GM18907 (cell line): ENCODE results near the gene PRSS56.
A peak's percentile ranks its signal among the peaks of the same experiment; 100 is the strongest.

Experiments
- ATAC-seq: cut with Tn5 transposase; IDR thresholded peaks from one replicate; pipeline ENCODE4 v1.9.1; 2021; ENCODE audit warnings: mild to moderate bottlenecking, moderate library complexity; ENCODE audit not compliant: unreplicated experiment

PRSS56 gene

GRCh38 chr2:232540441-232541041, 20.4 kb downstream of the PRSS56 start:
- ATAC-seq, result no peak

DNA sequence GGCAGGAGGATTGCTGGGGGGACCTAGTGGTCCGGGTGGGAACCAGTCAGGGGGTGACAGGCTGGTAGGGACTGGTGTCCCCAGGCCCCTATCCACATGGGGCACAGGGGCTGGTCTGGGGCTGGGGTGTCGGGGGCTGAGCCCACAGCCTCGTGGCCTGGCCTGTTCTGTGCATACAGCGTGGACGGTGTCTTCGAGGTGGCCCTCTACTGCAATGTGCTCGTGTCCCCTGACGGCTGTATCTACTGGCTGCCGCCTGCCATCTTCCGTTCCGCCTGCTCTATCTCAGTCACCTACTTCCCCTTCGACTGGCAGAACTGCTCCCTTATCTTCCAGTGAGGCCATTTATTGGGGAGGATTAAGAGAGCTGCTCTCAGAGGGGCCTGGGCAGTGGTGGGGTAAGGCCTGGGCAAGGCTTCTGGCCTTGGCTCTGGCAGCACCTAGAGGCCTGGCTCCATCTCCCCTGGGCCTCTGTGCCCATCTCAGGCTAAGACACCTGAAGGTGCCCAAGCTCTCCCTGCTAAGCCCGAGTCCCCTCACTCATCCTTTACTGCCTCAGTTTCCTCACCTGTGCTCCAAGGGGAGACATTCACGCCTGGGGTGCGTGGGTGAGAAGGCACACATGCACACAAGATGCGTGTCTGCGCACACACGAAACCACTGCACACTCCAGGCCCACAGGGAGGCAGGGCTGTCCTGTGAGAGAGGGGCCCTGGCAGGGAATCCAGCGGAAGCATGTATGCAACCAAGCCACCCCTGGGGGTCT, 21.2 kb downstream of the PRSS56 start:
- ATAC-seq, result no peak

GRCh38 chr2:232541961-232542714, 21.9 kb downstream of the PRSS56 start:
- no peak for ATAC-seq

DNA sequence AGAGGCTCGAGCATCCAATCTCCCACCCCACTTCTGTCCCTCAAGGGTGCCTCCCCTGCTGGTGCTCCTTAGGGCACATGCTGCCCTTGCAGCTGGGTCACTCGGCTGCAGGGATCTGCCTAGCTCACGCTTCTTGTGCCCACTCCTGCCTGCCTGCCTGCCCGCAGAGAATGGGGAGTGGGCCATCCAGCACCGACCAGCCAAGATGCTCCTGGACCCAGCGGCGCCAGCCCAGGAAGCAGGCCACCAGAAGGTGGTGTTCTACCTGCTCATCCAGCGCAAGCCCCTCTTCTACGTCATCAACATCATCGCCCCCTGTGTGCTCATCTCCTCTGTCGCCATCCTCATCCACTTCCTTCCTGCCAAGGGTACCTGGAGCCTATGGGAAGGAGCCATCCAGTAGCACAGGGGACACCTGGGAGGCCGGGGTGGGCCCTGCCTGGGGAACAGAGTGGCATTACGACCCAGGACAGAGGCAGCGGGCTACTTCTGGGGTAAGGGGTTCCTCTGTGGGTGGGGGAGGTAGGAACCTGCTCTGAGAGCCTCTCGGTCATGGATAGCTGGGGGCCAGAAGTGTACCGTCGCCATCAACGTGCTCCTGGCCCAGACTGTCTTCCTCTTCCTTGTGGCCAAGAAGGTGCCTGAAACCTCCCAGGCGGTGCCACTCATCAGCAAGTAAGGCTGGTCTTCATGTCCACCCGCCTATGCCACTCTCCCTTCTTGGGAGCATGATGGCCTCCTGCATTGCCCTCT, 22.7 kb downstream of the PRSS56 start:
- ATAC-seq, result no peak

DNA sequence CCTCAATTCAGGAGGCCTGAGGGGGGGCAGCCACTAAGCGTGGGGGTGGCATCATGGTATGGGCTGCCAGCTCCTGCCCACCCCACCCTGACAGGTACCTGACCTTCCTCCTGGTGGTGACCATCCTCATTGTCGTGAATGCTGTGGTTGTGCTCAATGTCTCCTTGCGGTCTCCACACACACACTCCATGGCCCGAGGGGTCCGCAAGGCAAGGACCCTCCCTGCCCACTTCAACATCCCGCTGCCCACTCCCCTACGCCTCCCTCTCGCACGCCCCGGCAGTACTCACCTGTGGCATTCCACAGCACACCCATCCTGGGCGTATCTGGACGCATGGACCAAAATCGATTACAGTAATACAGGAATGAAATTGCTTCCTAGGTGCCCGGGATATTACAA, 23.3 kb downstream of the PRSS56 start:
- no peak for ATAC-seq

GRCh38 chr2:232543928-232544631, 23.9 kb downstream of the PRSS56 start:
- ATAC-seq, result no peak

DNA sequence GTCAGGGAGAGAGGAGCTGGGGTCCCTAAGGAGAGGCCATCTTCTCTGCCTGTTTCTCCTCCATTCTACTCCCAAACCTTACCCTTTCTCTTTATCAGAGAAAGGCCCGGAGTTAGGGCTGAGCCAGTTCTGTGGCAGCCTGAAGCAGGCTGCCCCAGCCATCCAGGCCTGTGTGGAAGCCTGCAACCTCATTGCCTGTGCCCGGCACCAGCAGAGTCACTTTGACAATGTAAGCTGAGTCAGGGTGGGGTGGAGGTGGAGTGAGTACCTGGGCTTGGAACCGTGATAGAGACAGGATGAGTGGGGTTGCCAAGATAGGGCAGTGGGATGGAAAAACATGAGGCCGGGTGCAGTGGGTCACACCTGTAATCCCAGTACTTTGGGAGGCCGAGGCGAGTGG, 24.5 kb downstream of the PRSS56 start:
- no peak for ATAC-seq

GRCh38 chr2:232545511-232546375, 25.6 kb downstream of the PRSS56 start:
- no peak for ATAC-seq

- no peak for ATAC-seq
Measured at GRCh38 chr2:232547991-232548390, 27.8 kb downstream of the PRSS56 start.

GRCh38 chr2:232549655-232550353, 29.6 kb downstream of the PRSS56 start:
- no peak for ATAC-seq

- peak; percentile 93 for ATAC-seq
Measured at GRCh38 chr2:232550354-232551249, 30.4 kb downstream of the PRSS56 start, which contains the start of the genes EIF4E2 and TIGD1. Gene EIF4E2, plus strand, starts transcription at chr2:232550689. Its CDS starts 36 bp downstream, at chr2:232550725. Gene TIGD1, minus strand, starts transcription at chr2:232550557. Its CDS starts 675 bp downstream, at chr2:232549882.

DNA sequence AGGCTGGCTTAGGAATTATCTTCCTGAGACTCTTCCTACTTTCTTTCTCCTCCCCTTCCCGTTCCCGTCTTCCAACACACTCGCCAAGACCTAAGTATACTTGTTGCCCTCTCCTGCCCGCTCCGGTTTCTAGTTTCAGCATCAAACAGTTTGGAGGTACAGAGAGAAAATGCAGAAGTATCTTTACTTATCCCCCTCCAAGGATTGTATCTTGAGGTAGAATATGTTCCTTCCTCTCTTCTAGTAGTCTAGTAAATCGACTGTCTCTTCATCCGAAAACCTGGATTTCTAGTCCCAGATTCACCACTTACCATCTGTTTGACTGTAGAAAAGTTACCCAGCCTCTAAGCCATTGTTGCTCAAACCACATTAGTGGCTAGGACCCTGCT, 31.1 kb downstream of the PRSS56 start:
- no peak for ATAC-seq

DNA sequence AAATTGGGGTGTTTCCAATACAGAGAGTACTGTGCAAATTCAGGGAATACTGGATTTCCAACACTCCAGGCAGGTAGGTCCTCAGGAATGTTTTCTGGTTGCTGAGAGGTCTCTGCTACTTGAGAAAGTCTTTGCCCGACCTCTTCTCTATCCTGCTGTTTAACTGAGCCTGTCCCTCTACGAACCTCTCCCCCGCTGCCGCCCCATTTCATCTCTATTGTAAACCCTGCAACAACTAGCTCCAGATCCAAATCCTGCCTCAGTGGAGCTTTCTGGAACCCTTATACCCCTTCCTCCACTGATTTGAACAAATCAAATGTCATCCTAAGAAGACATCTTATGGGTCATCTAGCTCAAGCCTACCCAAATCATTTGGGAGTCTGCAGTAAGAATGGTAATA, 31.6 kb downstream of the PRSS56 start:
- no peak for ATAC-seq

DNA sequence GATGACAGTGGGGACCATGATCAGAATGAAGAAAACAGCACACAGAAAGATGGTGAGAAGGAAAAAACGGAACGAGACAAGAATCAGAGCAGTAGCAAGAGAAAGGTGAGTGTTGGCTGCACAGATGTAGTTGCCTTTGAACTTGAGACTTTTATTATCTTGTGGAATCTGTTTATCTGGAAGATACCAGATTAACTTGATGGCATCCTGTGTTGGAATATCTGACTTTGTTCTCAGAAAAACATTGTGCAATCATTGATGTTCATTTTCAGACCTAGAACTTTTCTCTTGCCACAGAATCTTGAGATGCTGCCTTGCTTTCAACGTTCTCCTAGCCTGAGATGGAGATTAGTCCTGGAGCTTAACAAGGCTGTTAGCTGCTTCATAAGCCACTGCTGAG, 36.2 kb downstream of the PRSS56 start:
- no peak for ATAC-seq

DNA sequence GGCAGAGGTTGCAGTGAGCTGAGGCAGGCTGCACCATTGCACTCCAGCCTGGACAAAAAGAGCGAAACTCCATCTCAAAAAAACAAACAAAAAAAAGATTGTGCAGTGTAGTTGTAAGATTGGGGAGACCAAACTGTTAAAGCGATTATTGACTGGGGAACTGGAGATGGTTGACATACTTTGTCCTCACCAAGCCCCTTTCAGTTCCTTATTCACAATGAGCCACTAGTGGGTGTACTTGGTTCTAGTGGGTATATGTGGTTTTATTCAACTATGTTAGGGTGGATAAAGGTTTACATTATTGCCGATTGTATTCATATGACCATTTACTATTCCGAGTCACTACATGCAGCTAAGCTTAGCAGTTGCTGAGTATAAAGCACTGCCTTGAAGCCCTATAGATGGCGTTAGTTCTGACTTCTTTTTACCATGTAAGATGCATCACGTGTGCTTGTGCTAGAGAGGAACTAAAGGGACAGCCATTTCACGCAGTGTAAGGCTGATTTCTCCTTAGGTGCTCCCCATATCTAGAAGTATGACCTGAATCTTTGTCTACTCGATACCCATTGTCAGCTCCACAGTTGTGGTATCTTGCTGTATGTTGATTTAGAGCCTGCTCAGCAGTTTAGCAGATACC, 42.4 kb downstream of the PRSS56 start:
- no peak for ATAC-seq

- ATAC-seq, result no peak
Measured at GRCh38 chr2:232563580-232563979, 43.4 kb downstream of the PRSS56 start.

DNA sequence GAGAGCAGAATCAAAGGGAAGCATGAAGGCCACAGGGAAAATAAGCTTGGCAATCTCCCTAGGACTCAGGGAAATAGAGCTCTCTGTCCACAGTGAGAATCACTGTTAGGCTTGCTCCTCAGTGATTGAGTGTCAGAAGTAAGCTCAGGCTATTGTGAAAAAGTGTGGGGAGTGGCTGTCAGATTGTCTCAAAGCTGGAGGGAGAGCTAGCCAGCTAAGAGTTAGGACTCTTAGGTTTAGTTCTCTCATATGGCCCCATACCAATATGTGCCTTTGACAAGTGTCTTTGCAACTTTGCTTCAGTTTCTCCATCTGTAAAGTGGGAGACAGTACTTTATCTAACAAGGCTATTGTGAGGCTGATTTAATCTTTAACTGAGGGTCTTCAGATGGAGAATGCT, 47.5 kb downstream of the PRSS56 start:
- ATAC-seq, result no peak
